Subcutaneous abdominal adipose tissue (tissue), 5 donors: ENCODE results near the gene SRBD1.
A peak's percentile ranks its signal among the peaks of the same experiment; 100 is the strongest.

Source experiments
- H3K27ac ChIP-seq: one replicate; pipeline ENCODE4 v1.7.0; 2013; ENCODE audit warnings: low read depth, mild to moderate bottlenecking, inconsistent platforms, low read length, moderate library complexity
- H3K27me3 ChIP-seq, 5 donors: one replicate each; pipeline ENCODE4 v1.7.0; 2013; ENCODE audit warnings: low read length in 5 of 5, inconsistent platforms in 1 of 5; ENCODE audit not compliant: control insufficient read depth in 5 of 5, insufficient read depth in 4 of 5
- H3K36me3 ChIP-seq, 5 donors: one replicate each; pipeline ENCODE4 v1.7.0; 2013; ENCODE audit warnings: low read length in 5 of 5; ENCODE audit not compliant: control insufficient read depth in 5 of 5, insufficient read depth in 5 of 5
- H3K4me1 ChIP-seq, 5 donors: one replicate each; pipeline ENCODE4 v1.7.0; 2013; ENCODE audit warnings: low read length in 5 of 5, mild to moderate bottlenecking in 3 of 5, moderate library complexity in 1 of 5; ENCODE audit not compliant: control insufficient read depth in 5 of 5, insufficient read depth in 5 of 5
- H3K4me3 ChIP-seq, 5 donors: one replicate each; pipeline ENCODE4 v1.7.0; 2013; ENCODE audit warnings: low read length in 5 of 5, low read depth in 1 of 5
- H3K9ac ChIP-seq, 5 donors: one replicate each; pipeline ENCODE4 v1.7.0; 2013; ENCODE audit warnings: low read length in 5 of 5, mild to moderate bottlenecking in 4 of 5, moderate library complexity in 3 of 5
- H3K9me3 ChIP-seq, 5 donors: one replicate each; pipeline ENCODE4 v1.7.0; 2013; ENCODE audit warnings: low read length in 5 of 5; ENCODE audit not compliant: control insufficient read depth in 5 of 5
- donor health status: healthy.
- donor health status: healthy.
- donor health status: healthy.
- donor health status: healthy.
- donor health status: healthy.

SRBD1 gene

GRCh38 chr2:45494275-45494977, 116.6 kb downstream of the SRBD1 start:
- no peaks in the 10 kb centered on the region for H3K27me3 ChIP-seq
- no peak overlapping the region for H3K27ac ChIP-seq
- H3K9ac ChIP-seq = no peak overlapping the region
- H3K4me3 ChIP-seq = no peak overlapping the region
- H3K9me3 ChIP-seq = no peaks in the 10 kb centered on the region
- H3K36me3 ChIP-seq = no peaks in the 10 kb centered on the region
- peaks cover 0 to 5% (median 0%) of the 10 kb centered on the region in 5 donors for H3K4me1 ChIP-seq

- Histone ChIP-seq H3K9me3 (peaks cover 0 to 3% (median 0%) of the 10 kb centered on the region in 5 donors), H3K9ac (no peak overlapping the region), H3K36me3 (no peaks in the 10 kb centered on the region), H3K27me3 (no peaks in the 10 kb centered on the region), H3K4me3 (no peak overlapping the region), H3K4me1 (no peaks in the 10 kb centered on the region), H3K27ac (no peak overlapping the region)
These were observed 126.1 kb downstream of the SRBD1 start for GRCh38 chr2:45484965-45485364.

- no peak overlapping the region for H3K27ac ChIP-seq
These were observed 127.1 kb downstream of the SRBD1 start for GRCh38 chr2:45483997-45484396.

GRCh38 chr2:45477546-45477945, 133.5 kb downstream of the SRBD1 start:
- H3K4me3 ChIP-seq = no peak overlapping the region
- H3K9me3 ChIP-seq = peaks cover 0 to 8% (median 4%) of the 10 kb centered on the region in 5 donors
- no peaks in the 10 kb centered on the region for H3K4me1 ChIP-seq
- H3K27ac ChIP-seq = no peak overlapping the region
- no peak overlapping the region for H3K9ac ChIP-seq
- no peaks in the 10 kb centered on the region for H3K27me3 ChIP-seq
- peaks cover 0 to 10% (median 0%) of the 10 kb centered on the region in 5 donors for H3K36me3 ChIP-seq

More at GRCh38 chr2:45483997-45484396, 127.1 kb downstream of the SRBD1 start:
- peaks cover 0 to 7% (median 0%) of the 10 kb centered on the region in 5 donors for H3K36me3 ChIP-seq
- H3K4me1 ChIP-seq = no peaks in the 10 kb centered on the region
- H3K9me3 ChIP-seq = peaks cover 0 to 8% (median 4%) of the 10 kb centered on the region in 5 donors
- no peaks in the 10 kb centered on the region for H3K27me3 ChIP-seq
- H3K9ac ChIP-seq = no peak overlapping the region
- H3K4me3 ChIP-seq = no peak overlapping the region

GRCh38 chr2:45470531-45470930, 140.5 kb downstream of the SRBD1 start:
- Histone ChIP-seq H3K27ac (peak overlapping the region; percentile 47), H3K4me1 (peaks cover 0 to 17% (median 5%) of the 10 kb centered on the region in 5 donors), H3K4me3 (no peak overlapping the region), H3K9ac (no peak overlapping the region), H3K27me3 (no peaks in the 10 kb centered on the region), H3K9me3 (no peaks in the 10 kb centered on the region), H3K36me3 (peaks cover 0 to 3% (median 0%) of the 10 kb centered on the region in 5 donors)

GRCh38 chr2:45469314-45470099, 141.6 kb downstream of the SRBD1 start:
- peak overlapping the region; percentile 47 for H3K27ac ChIP-seq
- H3K4me3 ChIP-seq = no peak overlapping the region
- peaks cover 0 to 3% (median 0%) of the 10 kb centered on the region in 5 donors for H3K36me3 ChIP-seq
- no peak overlapping the region for H3K9ac ChIP-seq
- no peaks in the 10 kb centered on the region for H3K9me3 ChIP-seq
- H3K4me1 ChIP-seq = peaks cover 0 to 17% (median 5%) of the 10 kb centered on the region in 5 donors
- no peaks in the 10 kb centered on the region for H3K27me3 ChIP-seq

GRCh38 chr2:45468279-45468678, 142.8 kb downstream of the SRBD1 start:
- Histone ChIP-seq H3K9ac (no peak overlapping the region), H3K9me3 (no peaks in the 10 kb centered on the region), H3K27ac (no peak overlapping the region), H3K36me3 (no peaks in the 10 kb centered on the region), H3K4me3 (no peak overlapping the region), H3K27me3 (no peaks in the 10 kb centered on the region), H3K4me1 (peaks cover 0 to 17% (median 5%) of the 10 kb centered on the region in 5 donors)

- Histone ChIP-seq H3K36me3 (no peaks in the 10 kb centered on the region), H3K9ac (no peak overlapping the region), H3K27ac (no peak overlapping the region), H3K4me3 (no peak overlapping the region), H3K27me3 (no peaks in the 10 kb centered on the region), H3K9me3 (no peaks in the 10 kb centered on the region), H3K4me1 (peaks cover 0 to 17% (median 5%) of the 10 kb centered on the region in 5 donors)
These were observed 145.0 kb downstream of the SRBD1 start for GRCh38 chr2:45466053-45466452.

- Histone ChIP-seq H3K9ac (no peak overlapping the region), H3K27me3 (no peaks in the 10 kb centered on the region), H3K36me3 (no peaks in the 10 kb centered on the region), H3K4me1 (peaks cover 0 to 8% (median 7%) of the 10 kb centered on the region in 5 donors), H3K27ac (no peak overlapping the region), H3K4me3 (no peak overlapping the region), H3K9me3 (no peaks in the 10 kb centered on the region)
These were observed 150.2 kb downstream of the SRBD1 start for GRCh38 chr2:45460825-45461224.

GRCh38 chr2:45459860-45460259, 151.2 kb downstream of the SRBD1 start:
- no peaks in the 10 kb centered on the region for H3K36me3 ChIP-seq
- no peaks in the 10 kb centered on the region for H3K27me3 ChIP-seq
- H3K27ac ChIP-seq = no peak overlapping the region
- H3K9me3 ChIP-seq = no peaks in the 10 kb centered on the region
- no peak overlapping the region for H3K4me3 ChIP-seq
- peaks cover 0 to 8% (median 7%) of the 10 kb centered on the region in 5 donors for H3K4me1 ChIP-seq
- H3K9ac ChIP-seq = no peak overlapping the region
